Measurements from ENCODE around the gene ZC3H11A. TPM values are rescaled to one million over a fixed set of nuclear protein-coding genes. Genes with fewer than 3 reads are reported as not detected.
A peak's percentile ranks its signal among the peaks of the same experiment; 100 is the strongest.

Gene ZC3H11A
- total RNA-seq, 4 donors from 2014 or later: 38.5 to 120 (median 99.0) TPM

GRCh38 chr1:203813581-203814341 is 18.3 kb downstream of the ZC3H11A start:
- peaks cover 0 to 36% (median 17%) of the 10 kb centered on the region in 4 donors for H3K36me3 ChIP-seq
- in situ Hi-C loops (cut with MboI; ENCODE audit: low pct_ligation_motif_present in 1 of 4, low pct_unique_long_range_greater_than_20kb in 1 of 4, low sequenced_read_pairs in 3 of 4): no loop called here
- H3K27ac ChIP-seq: no peak overlapping the region
- intact Hi-C loops (cut with DNase I; ENCODE audit: low total_unique reads): no loop called here
- TF ChIP-seq POLR2A (IDR thresholded peaks at IDR 0.05) (no peak), EP300 (IDR thresholded peaks at IDR 0.05; ENCODE audit: low read depth) (no peak), CTCF (IDR thresholded peaks at IDR 0.05) (no peak), POLR2AphosphoS5 (IDR thresholded peaks at IDR 0.05) (no peak)
- WGBS, 2 donors (ENCODE audit: low coverage in 1 of 2): 93 to 100% methylated on average over 2 of the region's 2 CpGs
- H3K4me3 ChIP-seq: no peak overlapping the region
- DNase-seq: no peak
- no peaks in the 10 kb centered on the region for H3K9me3 ChIP-seq
- H3K27me3 ChIP-seq: no peaks in the 10 kb centered on the region
- H3K4me1 ChIP-seq: no peaks in the 10 kb centered on the region

- intact Hi-C loops (cut with DNase I; ENCODE audit: low total_unique reads) (no loop called here), in situ Hi-C loops (cut with MboI; ENCODE audit: low pct_ligation_motif_present in 1 of 4, low pct_unique_long_range_greater_than_20kb in 1 of 4, low sequenced_read_pairs in 3 of 4) (no loop called here)
- Histone ChIP-seq H3K27ac (no peak overlapping the region), H3K4me1 (no peaks in the 10 kb centered on the region), H3K4me3 (no peak overlapping the region), H3K36me3 (peaks cover 0 to 66% (median 28%) of the 10 kb centered on the region in 4 donors), H3K9me3 (no peaks in the 10 kb centered on the region), H3K27me3 (no peaks in the 10 kb centered on the region)
- DNase-seq: peak; percentile 24
- 88 to 95% methylated on average over 6 of the region's 6 CpGs for WGBS, 2 donors (ENCODE audit: low coverage in 1 of 2)
- TF ChIP-seq EP300 (IDR thresholded peaks at IDR 0.05; ENCODE audit: low read depth) (no peak), POLR2A (IDR thresholded peaks at IDR 0.05) (no peak), POLR2AphosphoS5 (IDR thresholded peaks at IDR 0.05) (no peak), CTCF (IDR thresholded peaks at IDR 0.05) (no peak)
These were observed 23.0 kb downstream of the ZC3H11A start for GRCh38 chr1:203818399-203818798.

GRCh38 chr1:203823306-203823705 is 27.9 kb downstream of the ZC3H11A start:
- H3K36me3 ChIP-seq: peaks cover 0 to 50% (median 22%) of the 10 kb centered on the region in 4 donors
- in situ Hi-C loops (cut with MboI; ENCODE audit: low pct_ligation_motif_present in 1 of 4, low pct_unique_long_range_greater_than_20kb in 1 of 4, low sequenced_read_pairs in 3 of 4): no loop called here
- no peak overlapping the region for H3K4me3 ChIP-seq
- TF ChIP-seq POLR2A (IDR thresholded peaks at IDR 0.05) (no peak), EP300 (IDR thresholded peaks at IDR 0.05; ENCODE audit: low read depth) (no peak), CTCF (IDR thresholded peaks at IDR 0.05) (no peak), POLR2AphosphoS5 (IDR thresholded peaks at IDR 0.05) (no peak)
- H3K27ac ChIP-seq: no peak overlapping the region
- DNase-seq: no peak
- intact Hi-C loops (cut with DNase I; ENCODE audit: low total_unique reads): no loop called here
- H3K27me3 ChIP-seq: no peaks in the 10 kb centered on the region
- 76% methylated on average over 1 of the region's 1 CpG; no CpG with 5 or more reads in 1 of the 2 donors for WGBS, 2 donors (ENCODE audit: low coverage in 1 of 2)
- H3K9me3 ChIP-seq: no peaks in the 10 kb centered on the region
- H3K4me1 ChIP-seq: peaks cover 0 to 4% (median 0%) of the 10 kb centered on the region in 4 donors

GRCh38 chr1:203826175-203826574 is 30.8 kb downstream of the ZC3H11A start:
- Histone ChIP-seq H3K4me1 (peaks cover 0 to 9% (median 0%) of the 10 kb centered on the region in 4 donors), H3K9me3 (no peaks in the 10 kb centered on the region), H3K36me3 (peaks cover 0 to 53% (median 21%) of the 10 kb centered on the region in 4 donors), H3K27me3 (no peaks in the 10 kb centered on the region), H3K4me3 (no peak overlapping the region), H3K27ac (no peak overlapping the region)
- TF ChIP-seq POLR2AphosphoS5 (IDR thresholded peaks at IDR 0.05): no peak
- no peak for TF ChIP-seq POLR2A (IDR thresholded peaks at IDR 0.05)
- TF ChIP-seq EP300 (IDR thresholded peaks at IDR 0.05; ENCODE audit: low read depth): no peak
- no peak for TF ChIP-seq CTCF (IDR thresholded peaks at IDR 0.05)
- WGBS, 2 donors (ENCODE audit: low coverage in 1 of 2): 89 to 92% methylated on average over 2 of the region's 2 CpGs
- no peak for DNase-seq
- in situ Hi-C loops (cut with MboI; ENCODE audit: low pct_ligation_motif_present in 1 of 4, low pct_unique_long_range_greater_than_20kb in 1 of 4, low sequenced_read_pairs in 3 of 4): no loop called here
- intact Hi-C loops (cut with DNase I; ENCODE audit: low total_unique reads): no loop called here

Data from transverse colon (tissue), 4 donors.